Panc1 (cell line): ENCODE measurements around the gene RBP4. TPM values are rescaled to one million over a fixed set of nuclear protein-coding genes. Genes with fewer than 3 reads are reported as not detected.

Experiments used
- ATAC-seq: fragments of 200-7000 bp; cut with Tn5 transposase; 2 replicates; pipeline ENCODE4 v1.9.1; 2020; ENCODE audit warnings: mild to moderate bottlenecking, moderate library complexity
- BruUV-seq: library from RNA; stranded (reverse); fragments of 400-500 nt; replicated peaks from 2 replicates; lab custom pipeline; 2021; lab: Mats Ljungman, UMichigan
- CTCF ChIA-PET: fragments of 300-600 bp; sonication (Branson Sonifier 250); formaldehyde crosslinking; loops from one replicate; lab custom pipeline; 2022; ENCODE audit warnings: antibody characterized with exemption; lab: Charles Lee
- POLR2A ChIA-PET: fragments of 300-600 bp; sonication (Branson Sonifier 250); formaldehyde crosslinking; loops from one replicate; lab custom pipeline; 2022; ENCODE audit warnings: antibody characterized with exemption; lab: Charles Lee
- DNase-seq: peaks from one replicate; pipeline ENCODE4 v3.0.0-alpha.2; 2010; ENCODE audit warnings: low read depth, low spot score
- H3K27ac ChIP-seq: 2 replicates; pipeline ENCODE4 v1.5.1; 2011; ENCODE audit warnings: mild to moderate bottlenecking, low read length, inconsistent platforms
- H3K27me3 ChIP-seq: fragments of 200-500 bp; sonication (Bioruptor generic); 2 replicates; pipeline ENCODE4 v1.6.0; 2014; ENCODE audit warnings: low read length, inconsistent platforms; ENCODE audit not compliant: control insufficient read depth, insufficient read depth
- H3K36me3 ChIP-seq: fragments of 200-500 bp; sonication (Bioruptor generic); 2 replicates; pipeline ENCODE4 v1.5.1; 2014; ENCODE audit warnings: inconsistent platforms, mild to moderate bottlenecking, low read length, moderate library complexity; ENCODE audit not compliant: control insufficient read depth, insufficient read depth
- H3K4me1 ChIP-seq: 2 replicates; pipeline ENCODE4 v1.5.1; 2011; ENCODE audit warnings: inconsistent platforms, mild to moderate bottlenecking, low read length, moderate library complexity; ENCODE audit not compliant: control insufficient read depth, insufficient read depth
- H3K4me3 ChIP-seq, 2 experiments: 2 replicates each; pipeline ENCODE4 v1.5.1; 2011 to 2012; ENCODE audit warnings: low read depth in 2 of 2, low read length in 2 of 2, mild to moderate bottlenecking in 2 of 2, inconsistent platforms in 1 of 2, moderate library complexity in 1 of 2
- H3K9me3 ChIP-seq: fragments of 200-500 bp; sonication (Bioruptor generic); 2 replicates; pipeline ENCODE4 v1.5.1; 2014; ENCODE audit warnings: low read depth, mild to moderate bottlenecking, inconsistent platforms, low read length, moderate library complexity; ENCODE audit not compliant: control insufficient read depth, insufficient read depth
- POLR2AphosphoS5 ChIP-seq: IDR thresholded peaks from 2 replicates; pipeline ENCODE4 v1.6.1; 2012; ENCODE audit warnings: mild to moderate bottlenecking, low read depth, low read length, moderate library complexity
- SIN3A ChIP-seq: IDR thresholded peaks from 2 replicates; pipeline ENCODE4 v1.6.1; 2012; ENCODE audit warnings: low read depth, mild to moderate bottlenecking, low read length, moderate library complexity, borderline replicate concordance; ENCODE audit not compliant: insufficient read depth
- TCF7L2 ChIP-seq: IDR thresholded peaks from 2 replicates; pipeline ENCODE4 v1.6.1; 2011; ENCODE audit warnings: mild to moderate bottlenecking, low read depth, low read length, inconsistent platforms
- in situ Hi-C: cut with HindIII; loops from 2 replicates; pipeline ENCODE4 v1.10.0; 2016; ENCODE audit warnings: low sequenced_read_pairs, low pct_unique_long_range_greater_than_20kb
- intact Hi-C: fragments of 100-400 bp; cut with micrococcal nuclease; formaldehyde crosslinking; loops from one replicate; pipeline ENCODE4 v1.10.0; 2022; ENCODE audit not compliant: unreplicated experiment
- total RNA-seq: library from RNA; stranded (reverse); gene quantifications from one replicate; pipeline ENCODE4 v1.2.1, GENCODE V29; 2021; ENCODE audit not compliant: unreplicated experiment
- TF ChIP-seq, protein P1 (sequence below): fragments of 450-650 bp; IDR thresholded peaks from 2 replicates; pipeline ENCODE4 v1.5.1; 2017; ENCODE audit warnings: mild to moderate bottlenecking
- TF ChIP-seq, protein P2 (sequence below), 2 experiments: IDR thresholded peaks; 2 replicates each; pipeline ENCODE4 v1.6.1; 2011 to 2012; ENCODE audit warnings: low read depth in 2 of 2, control low read depth in 1 of 2, low read length in 1 of 2, mild to moderate bottlenecking in 1 of 2, moderate library complexity in 1 of 2; ENCODE audit not compliant: insufficient read depth in 1 of 2

Gene RBP4
- total RNA-seq, 1 experiment from 2014 or later: 6.9 TPM

DNA sequence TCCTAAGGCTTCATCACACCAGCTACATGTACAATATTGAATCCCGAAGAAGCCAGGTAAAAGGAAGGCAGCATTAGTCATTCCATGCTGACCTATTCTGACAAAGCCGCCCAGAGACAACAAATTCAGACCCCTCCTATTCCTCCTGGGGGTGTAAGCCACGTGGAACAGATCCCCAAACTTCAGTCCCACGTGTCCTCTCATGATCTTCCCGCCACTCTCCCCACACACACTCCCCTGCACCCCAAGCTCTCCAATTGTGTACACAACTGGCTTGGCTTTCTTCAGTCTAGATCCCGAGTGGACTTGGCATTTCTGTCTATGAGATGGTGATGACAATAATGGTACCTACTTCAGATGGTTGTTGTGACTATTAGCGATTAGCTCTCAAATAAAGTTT is 19.9 kb upstream of the RBP4 start:
- Histone ChIP-seq H3K9me3 (no peaks in the 10 kb centered on the region), H3K4me1 (no peaks in the 10 kb centered on the region), H3K27ac (no peak overlapping the region), H3K27me3 (peaks cover 13% of the 10 kb centered on the region; the same call in 1 of the 2 replicates), H3K4me3 (no peak overlapping the region), H3K36me3 (no peaks in the 10 kb centered on the region)
- POLR2A ChIA-PET: no interaction called here
- no peak for DNase-seq
- TF ChIP-seq POLR2AphosphoS5 (no peak), TCF7L2 (no peak), SIN3A (no peak)
- TF ChIP-seq, protein P1, sequence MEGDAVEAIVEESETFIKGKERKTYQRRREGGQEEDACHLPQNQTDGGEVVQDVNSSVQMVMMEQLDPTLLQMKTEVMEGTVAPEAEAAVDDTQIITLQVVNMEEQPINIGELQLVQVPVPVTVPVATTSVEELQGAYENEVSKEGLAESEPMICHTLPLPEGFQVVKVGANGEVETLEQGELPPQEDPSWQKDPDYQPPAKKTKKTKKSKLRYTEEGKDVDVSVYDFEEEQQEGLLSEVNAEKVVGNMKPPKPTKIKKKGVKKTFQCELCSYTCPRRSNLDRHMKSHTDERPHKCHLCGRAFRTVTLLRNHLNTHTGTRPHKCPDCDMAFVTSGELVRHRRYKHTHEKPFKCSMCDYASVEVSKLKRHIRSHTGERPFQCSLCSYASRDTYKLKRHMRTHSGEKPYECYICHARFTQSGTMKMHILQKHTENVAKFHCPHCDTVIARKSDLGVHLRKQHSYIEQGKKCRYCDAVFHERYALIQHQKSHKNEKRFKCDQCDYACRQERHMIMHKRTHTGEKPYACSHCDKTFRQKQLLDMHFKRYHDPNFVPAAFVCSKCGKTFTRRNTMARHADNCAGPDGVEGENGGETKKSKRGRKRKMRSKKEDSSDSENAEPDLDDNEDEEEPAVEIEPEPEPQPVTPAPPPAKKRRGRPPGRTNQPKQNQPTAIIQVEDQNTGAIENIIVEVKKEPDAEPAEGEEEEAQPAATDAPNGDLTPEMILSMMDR: no peak
- TF ChIP-seq, protein P2, sequence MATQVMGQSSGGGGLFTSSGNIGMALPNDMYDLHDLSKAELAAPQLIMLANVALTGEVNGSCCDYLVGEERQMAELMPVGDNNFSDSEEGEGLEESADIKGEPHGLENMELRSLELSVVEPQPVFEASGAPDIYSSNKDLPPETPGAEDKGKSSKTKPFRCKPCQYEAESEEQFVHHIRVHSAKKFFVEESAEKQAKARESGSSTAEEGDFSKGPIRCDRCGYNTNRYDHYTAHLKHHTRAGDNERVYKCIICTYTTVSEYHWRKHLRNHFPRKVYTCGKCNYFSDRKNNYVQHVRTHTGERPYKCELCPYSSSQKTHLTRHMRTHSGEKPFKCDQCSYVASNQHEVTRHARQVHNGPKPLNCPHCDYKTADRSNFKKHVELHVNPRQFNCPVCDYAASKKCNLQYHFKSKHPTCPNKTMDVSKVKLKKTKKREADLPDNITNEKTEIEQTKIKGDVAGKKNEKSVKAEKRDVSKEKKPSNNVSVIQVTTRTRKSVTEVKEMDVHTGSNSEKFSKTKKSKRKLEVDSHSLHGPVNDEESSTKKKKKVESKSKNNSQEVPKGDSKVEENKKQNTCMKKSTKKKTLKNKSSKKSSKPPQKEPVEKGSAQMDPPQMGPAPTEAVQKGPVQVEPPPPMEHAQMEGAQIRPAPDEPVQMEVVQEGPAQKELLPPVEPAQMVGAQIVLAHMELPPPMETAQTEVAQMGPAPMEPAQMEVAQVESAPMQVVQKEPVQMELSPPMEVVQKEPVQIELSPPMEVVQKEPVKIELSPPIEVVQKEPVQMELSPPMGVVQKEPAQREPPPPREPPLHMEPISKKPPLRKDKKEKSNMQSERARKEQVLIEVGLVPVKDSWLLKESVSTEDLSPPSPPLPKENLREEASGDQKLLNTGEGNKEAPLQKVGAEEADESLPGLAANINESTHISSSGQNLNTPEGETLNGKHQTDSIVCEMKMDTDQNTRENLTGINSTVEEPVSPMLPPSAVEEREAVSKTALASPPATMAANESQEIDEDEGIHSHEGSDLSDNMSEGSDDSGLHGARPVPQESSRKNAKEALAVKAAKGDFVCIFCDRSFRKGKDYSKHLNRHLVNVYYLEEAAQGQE (IDR thresholded peaks at IDR 0.05; ENCODE audit: insufficient read depth in 1 of 2, low read depth in 2 of 2, low read length in 1 of 2): no peak
- no TSS peak for BruUV-seq
- no peak for ATAC-seq
- CTCF ChIA-PET: no interaction called here
- intact Hi-C loops (no loop called here), in situ Hi-C loops (no loop called here)

DNA sequence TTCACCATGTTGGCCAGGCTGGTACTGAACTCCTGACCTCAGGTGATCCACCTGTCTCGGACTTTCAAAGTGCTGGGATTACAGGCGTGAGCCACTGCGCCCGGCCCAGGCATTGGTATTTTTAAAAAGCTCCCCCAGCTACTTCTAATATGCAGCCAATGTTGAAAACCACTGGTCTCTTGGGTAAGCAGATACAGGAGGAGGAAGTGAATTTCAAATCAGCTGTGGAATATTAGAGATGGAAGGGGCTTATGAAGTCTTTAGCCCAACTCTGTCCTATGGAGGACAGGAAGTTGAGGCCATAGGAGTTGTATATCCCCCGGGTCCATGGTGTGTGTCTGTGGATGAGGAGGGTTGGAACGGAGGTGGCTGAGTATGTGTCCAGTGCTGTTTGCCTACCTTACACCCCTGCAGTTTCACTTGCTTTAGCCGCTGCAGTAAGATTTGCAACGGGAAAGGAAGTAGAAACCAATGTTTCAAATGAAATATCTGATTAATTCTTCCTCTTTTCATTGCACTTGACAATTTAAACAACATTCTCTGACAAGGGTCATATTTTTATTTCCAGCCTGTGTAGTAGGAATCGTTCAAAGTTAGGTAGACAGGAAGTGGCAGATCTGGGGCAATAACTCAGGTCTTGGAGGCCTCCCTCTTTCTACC is 14.7 kb upstream of the RBP4 start:
- DNase-seq: no peak
- H3K27me3 ChIP-seq: peaks cover 6% of the 10 kb centered on the region; the same call in 1 of the 2 replicates
- H3K9me3 ChIP-seq: no peaks in the 10 kb centered on the region
- intact Hi-C loops (no loop called here), in situ Hi-C loops (no loop called here)
- BruUV-seq: no TSS peak
- no peaks in the 10 kb centered on the region for H3K36me3 ChIP-seq
- H3K27ac ChIP-seq: no peak overlapping the region
- POLR2A ChIA-PET: no interaction called here
- TF ChIP-seq, protein P1: no peak
- TF ChIP-seq POLR2AphosphoS5: no peak
- no peak for TF ChIP-seq TCF7L2
- TF ChIP-seq, protein P2 (IDR thresholded peaks at IDR 0.05; ENCODE audit: insufficient read depth in 1 of 2, low read depth in 2 of 2, low read length in 1 of 2): no peak
- no peak for TF ChIP-seq SIN3A
- CTCF ChIA-PET: no interaction called here
- no peaks in the 10 kb centered on the region for H3K4me1 ChIP-seq
- ATAC-seq: no peak
- H3K4me3 ChIP-seq: no peak overlapping the region
